KMS-11 (cell line): ENCODE results near the gene RNF213.

ENCODE experiments used
- H2AFZ ChIP-seq: fragments of 200-600 bp; sonication (generic); 2 replicates; pipeline ENCODE4 v1.6.1; 2016; ENCODE audit warnings: antibody characterized with exemption, mixed run types, low read depth
- H3K27ac ChIP-seq: fragments of 200-600 bp; sonication (generic); 2 replicates; pipeline ENCODE4 v1.6.1; 2016; ENCODE audit warnings: mild to moderate bottlenecking, mixed run types
- H3K27me3 ChIP-seq: fragments of 200-600 bp; sonication (generic); 2 replicates; pipeline ENCODE4 v1.6.1; 2017; ENCODE audit warnings: mild to moderate bottlenecking, low read depth, mixed run types, moderate library complexity; ENCODE audit not compliant: insufficient read depth
- H3K36me3 ChIP-seq: fragments of 200-600 bp; sonication (generic); 2 replicates; pipeline ENCODE4 v1.6.1; 2017; ENCODE audit warnings: mild to moderate bottlenecking, mixed run types; ENCODE audit not compliant: insufficient read depth
- H3K4me1 ChIP-seq: fragments of 200-600 bp; sonication (generic); 2 replicates; pipeline ENCODE4 v1.6.1; 2016; ENCODE audit warnings: mild to moderate bottlenecking, low read depth, mixed run types; ENCODE audit not compliant: poor library complexity, severe bottlenecking
- H3K4me2 ChIP-seq: fragments of 200-600 bp; sonication (generic); 2 replicates; pipeline ENCODE4 v1.7.0; 2016; ENCODE audit warnings: mild to moderate bottlenecking, mixed run types
- H3K4me3 ChIP-seq: fragments of 200-600 bp; sonication (generic); IDR thresholded peaks from 2 replicates; pipeline ENCODE4 v1.6.1; 2017; ENCODE audit warnings: low read depth, low read length, mixed read lengths; ENCODE audit not compliant: insufficient read depth
- H3K79me2 ChIP-seq: fragments of 200-600 bp; sonication (generic); 2 replicates; pipeline ENCODE4 v1.6.1; 2016; ENCODE audit warnings: low read depth, mixed run types; ENCODE audit not compliant: insufficient read depth
- H3K9ac ChIP-seq: fragments of 200-600 bp; sonication (generic); 2 replicates; pipeline ENCODE4 v1.6.1; 2016; ENCODE audit warnings: mild to moderate bottlenecking, mixed run types
- H4K20me1 ChIP-seq: fragments of 200-600 bp; sonication (generic); 2 replicates; pipeline ENCODE4 v1.6.1; 2016; ENCODE audit warnings: mild to moderate bottlenecking, mixed run types; ENCODE audit not compliant: insufficient read depth
- CTCF ChIP-seq: fragments of 200-600 bp; sonication (generic); conservative IDR thresholded peaks from 2 replicates; pipeline ENCODE4 v1.6.1; 2017; ENCODE audit warnings: low read depth, mild to moderate bottlenecking, antibody characterized with exemption, low read length, moderate library complexity, mixed read lengths

The RNF213 gene

GRCh38 chr17:80348551-80349150 lies 88.0 kb downstream of the RNF213 start:
- no peak overlapping the region for H2AFZ ChIP-seq
- no peak overlapping the region for H3K9ac ChIP-seq
- no peaks in the 10 kb centered on the region for H3K27me3 ChIP-seq
- no peaks in the 10 kb centered on the region for H3K4me1 ChIP-seq
- no peak overlapping the region for H3K4me3 ChIP-seq
- no peaks in the 10 kb centered on the region for H4K20me1 ChIP-seq
- no peak overlapping the region for H3K27ac ChIP-seq
- no peaks in the 10 kb centered on the region for H3K79me2 ChIP-seq
- H3K36me3 ChIP-seq: peaks cover 7% of the 10 kb centered on the region; the same call in 1 of the 2 replicates
- H3K4me2 ChIP-seq: no peak overlapping the region
- TF ChIP-seq CTCF: no peak

- Histone ChIP-seq H3K4me1 (no peaks in the 10 kb centered on the region), H4K20me1 (no peaks in the 10 kb centered on the region), H2AFZ (no peak overlapping the region), H3K79me2 (no peaks in the 10 kb centered on the region), H3K4me2 (no peak overlapping the region), H3K4me3 (no peak overlapping the region), H3K36me3 (peaks cover 7% of the 10 kb centered on the region; the same call in 1 of the 2 replicates), H3K27ac (no peak overlapping the region), H3K9ac (no peak overlapping the region), H3K27me3 (no peaks in the 10 kb centered on the region)
- TF ChIP-seq CTCF: no peak
Measured at GRCh38 chr17:80349151-80349651, 88.5 kb downstream of the RNF213 start.

- peaks cover 7% of the 10 kb centered on the region; the same call in 1 of the 2 replicates for H3K36me3 ChIP-seq
- H2AFZ ChIP-seq: no peak overlapping the region
- H3K4me2 ChIP-seq: no peak overlapping the region
- no peaks in the 10 kb centered on the region for H3K79me2 ChIP-seq
- H3K9ac ChIP-seq: no peak overlapping the region
- H3K27me3 ChIP-seq: no peaks in the 10 kb centered on the region
- no peak overlapping the region for H3K27ac ChIP-seq
- no peak overlapping the region for H3K4me3 ChIP-seq
- no peak for TF ChIP-seq CTCF
- H4K20me1 ChIP-seq: no peaks in the 10 kb centered on the region
- no peaks in the 10 kb centered on the region for H3K4me1 ChIP-seq
Measured at GRCh38 chr17:80349751-80350150, 89.1 kb downstream of the RNF213 start.

GRCh38 chr17:80352216-80352895 lies 91.7 kb downstream of the RNF213 start:
- Histone ChIP-seq H3K27ac (no peak overlapping the region), H3K4me1 (no peaks in the 10 kb centered on the region), H3K4me2 (no peak overlapping the region), H3K27me3 (no peaks in the 10 kb centered on the region), H3K79me2 (no peaks in the 10 kb centered on the region), H3K36me3 (no peaks in the 10 kb centered on the region; the same call in 1 of the 2 replicates), H3K9ac (no peak overlapping the region), H3K4me3 (no peak overlapping the region), H2AFZ (no peak overlapping the region), H4K20me1 (no peaks in the 10 kb centered on the region)
- no peak for TF ChIP-seq CTCF
